PC-3 (cell line): Measurements from ENCODE around the gene VWA3B. TPM values are rescaled to one million over a fixed set of nuclear protein-coding genes. Genes with fewer than 3 reads are reported as not detected.
"Not testable (repeated sequence)": the region's sequence is repeated elsewhere in the genome, so short reads cannot be mapped to it uniquely, and the experiment has no call there.

Source experiments
- ATAC-seq: fragments of 200-7000 bp; cut with Tn5 transposase; 2 replicates; pipeline ENCODE4 v1.9.1; 2020; ENCODE audit warnings: mild to moderate bottlenecking, moderate library complexity
- BruUV-seq: library from RNA; stranded (reverse); fragments of 400-500 nt; replicated peaks from 2 replicates; lab custom pipeline; 2021; lab: Mats Ljungman, UMichigan
- CTCF ChIA-PET: fragments of 300-600 bp; sonication (Branson Sonifier 250); formaldehyde crosslinking; loops from one replicate; lab custom pipeline; 2022; ENCODE audit warnings: antibody characterized with exemption; lab: Charles Lee
- POLR2A ChIA-PET: fragments of 300-600 bp; sonication (Branson Sonifier 250); formaldehyde crosslinking; loops from one replicate; lab custom pipeline; 2022; ENCODE audit warnings: antibody characterized with exemption; ENCODE audit not compliant: unreplicated experiment; lab: Charles Lee
- DNase-seq: peaks from one replicate; pipeline ENCODE4 v3.0.0-alpha.2; 2015
- H2AFZ ChIP-seq: fragments of 300-600 bp; sonication (generic); 2 replicates; pipeline ENCODE4 v1.6.0; 2016; ENCODE audit warnings: antibody characterized with exemption, low read length
- H3F3A ChIP-seq: fragments of 300-600 bp; sonication (generic); one replicate; pipeline ENCODE4 v1.6.0; 2017; ENCODE audit warnings: antibody characterized with exemption, low read length, control low read depth, mild to moderate bottlenecking; ENCODE audit not compliant: unreplicated experiment
- H3K27ac ChIP-seq: fragments of 300-600 bp; sonication (generic); 2 replicates; pipeline ENCODE4 v1.5.1; 2016; ENCODE audit warnings: mild to moderate bottlenecking, low read length
- H3K27me3 ChIP-seq: fragments of 300-600 bp; sonication (generic); 2 replicates; pipeline ENCODE4 v1.6.1; 2016; ENCODE audit warnings: low read length, mixed read lengths
- H3K36me3 ChIP-seq: fragments of 300-600 bp; sonication (generic); 2 replicates; pipeline ENCODE4 v1.6.1; 2016; ENCODE audit warnings: low read depth, mixed run types, low read length, mixed read lengths
- H3K4me1 ChIP-seq: fragments of 300-600 bp; sonication (generic); 2 replicates; pipeline ENCODE4 v1.5.1; 2016; ENCODE audit warnings: low read length; ENCODE audit not compliant: insufficient read depth
- H3K4me2 ChIP-seq: fragments of 300-600 bp; sonication (generic); 2 replicates; pipeline ENCODE4 v1.6.0; 2016; ENCODE audit warnings: low read length
- H3K4me3 ChIP-seq: fragments of 300-600 bp; sonication (generic); 2 replicates; pipeline ENCODE4 v1.5.1; 2016; ENCODE audit warnings: mild to moderate bottlenecking, low read length, mixed read lengths
- H3K79me2 ChIP-seq: fragments of 300-600 bp; sonication (generic); 2 replicates; pipeline ENCODE4 v1.6.1; 2017; ENCODE audit warnings: low read length, mixed read lengths
- H3K9ac ChIP-seq: fragments of 300-600 bp; sonication (generic); 2 replicates; pipeline ENCODE4 v1.6.0; 2016; ENCODE audit warnings: mild to moderate bottlenecking, low read length
- H3K9me2 ChIP-seq: fragments of 300-600 bp; sonication (generic); replicated peaks from 2 replicates; pipeline ENCODE4 v1.6.1; 2016; ENCODE audit warnings: mixed run types, low read length, mixed read lengths
- H3K9me3 ChIP-seq: fragments of 300-600 bp; sonication (generic); 2 replicates; pipeline ENCODE4 v1.6.1; 2016; ENCODE audit warnings: low read length, mixed read lengths
- H4K20me1 ChIP-seq: fragments of 300-600 bp; sonication (generic); 2 replicates; pipeline ENCODE4 v1.6.1; 2016; ENCODE audit warnings: low read length, mixed read lengths
- EZH2 ChIP-seq: fragments of 300-600 bp; sonication (generic); IDR thresholded peaks from one replicate; pipeline ENCODE4 v1.6.1; 2017; ENCODE audit warnings: antibody characterized with exemption, mild to moderate bottlenecking, low read length; ENCODE audit not compliant: unreplicated experiment
- EZH2phosphoT487 ChIP-seq: fragments of 300-600 bp; sonication (generic); IDR thresholded peaks from 2 replicates; pipeline ENCODE4 v1.6.1; 2018; ENCODE audit warnings: mild to moderate bottlenecking, antibody characterized with exemption, low read length, borderline replicate concordance
- intact Hi-C: fragments of 100-400 bp; cut with micrococcal nuclease; formaldehyde crosslinking; loops from 2 replicates; pipeline ENCODE4 v1.9.0; 2023
- total RNA-seq: library from RNA; depleted of rRNA; stranded (reverse); fragments of >200 nt; gene quantifications from 2 replicates; pipeline ENCODE4 v1.2.3, GENCODE V29; 2014
- TF ChIP-seq, protein P1 (sequence below): fragments of 300-600 bp; sonication (generic); conservative IDR thresholded peaks from 2 replicates; pipeline ENCODE4 v1.5.1; 2017; ENCODE audit warnings: antibody characterized with exemption, low read depth, mild to moderate bottlenecking, low read length

The VWA3B gene
- total RNA-seq, 1 experiment from 2014 or later, result not detected

DNA sequence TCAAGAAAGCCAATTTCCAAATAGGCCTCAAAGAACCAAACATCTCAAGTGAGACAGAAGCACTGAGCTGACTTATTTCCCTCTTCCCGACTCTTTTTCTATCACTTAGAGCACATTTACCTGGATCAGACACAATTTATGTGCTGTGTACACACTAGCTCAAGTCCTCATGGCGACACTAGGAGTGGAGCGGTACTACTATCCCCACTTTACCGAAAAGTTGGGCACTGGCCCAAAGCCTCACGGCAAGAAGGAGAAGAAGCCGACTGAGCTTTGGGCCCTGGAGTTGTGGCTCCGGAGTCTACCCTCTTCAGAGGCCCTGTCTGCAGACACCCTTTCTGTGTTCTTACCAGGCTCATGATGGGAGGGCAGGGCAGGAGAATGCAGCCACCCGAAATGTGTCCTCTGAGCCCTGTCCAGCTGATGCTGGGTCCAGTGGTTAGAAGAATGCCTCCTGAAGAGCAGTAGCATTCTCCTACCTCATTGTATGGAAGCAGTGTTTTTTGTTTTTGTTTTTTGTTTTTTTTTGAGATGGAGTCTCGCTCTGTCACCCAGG is 167.6 kb downstream of the VWA3B start:
- Histone ChIP-seq H3K27me3 (no peaks in the 10 kb centered on the region), H3K9ac (no peak overlapping the region), H2AFZ (no peak overlapping the region), H3K4me2 (no peak overlapping the region), H3K79me2 (no peaks in the 10 kb centered on the region), H3F3A (no peaks in the 10 kb centered on the region), H3K36me3 (no peaks in the 10 kb centered on the region), H3K4me1 (no peaks in the 10 kb centered on the region), H3K9me3 (no peaks in the 10 kb centered on the region), H3K27ac (no peak overlapping the region), H3K4me3 (no peak overlapping the region), H4K20me1 (no peaks in the 10 kb centered on the region), H3K9me2 (no peaks in the 10 kb centered on the region)
- BruUV-seq, result no TSS peak
- DNase-seq (no peak), ATAC-seq (no peak)
- intact Hi-C loops, result no loop called here
- POLR2A ChIA-PET, result no interaction called here
- TF ChIP-seq EZH2phosphoT487, result no peak
- no peak for TF ChIP-seq EZH2
- TF ChIP-seq, protein P1, sequence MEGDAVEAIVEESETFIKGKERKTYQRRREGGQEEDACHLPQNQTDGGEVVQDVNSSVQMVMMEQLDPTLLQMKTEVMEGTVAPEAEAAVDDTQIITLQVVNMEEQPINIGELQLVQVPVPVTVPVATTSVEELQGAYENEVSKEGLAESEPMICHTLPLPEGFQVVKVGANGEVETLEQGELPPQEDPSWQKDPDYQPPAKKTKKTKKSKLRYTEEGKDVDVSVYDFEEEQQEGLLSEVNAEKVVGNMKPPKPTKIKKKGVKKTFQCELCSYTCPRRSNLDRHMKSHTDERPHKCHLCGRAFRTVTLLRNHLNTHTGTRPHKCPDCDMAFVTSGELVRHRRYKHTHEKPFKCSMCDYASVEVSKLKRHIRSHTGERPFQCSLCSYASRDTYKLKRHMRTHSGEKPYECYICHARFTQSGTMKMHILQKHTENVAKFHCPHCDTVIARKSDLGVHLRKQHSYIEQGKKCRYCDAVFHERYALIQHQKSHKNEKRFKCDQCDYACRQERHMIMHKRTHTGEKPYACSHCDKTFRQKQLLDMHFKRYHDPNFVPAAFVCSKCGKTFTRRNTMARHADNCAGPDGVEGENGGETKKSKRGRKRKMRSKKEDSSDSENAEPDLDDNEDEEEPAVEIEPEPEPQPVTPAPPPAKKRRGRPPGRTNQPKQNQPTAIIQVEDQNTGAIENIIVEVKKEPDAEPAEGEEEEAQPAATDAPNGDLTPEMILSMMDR, result no peak
- CTCF ChIA-PET, result no interaction called here

DNA sequence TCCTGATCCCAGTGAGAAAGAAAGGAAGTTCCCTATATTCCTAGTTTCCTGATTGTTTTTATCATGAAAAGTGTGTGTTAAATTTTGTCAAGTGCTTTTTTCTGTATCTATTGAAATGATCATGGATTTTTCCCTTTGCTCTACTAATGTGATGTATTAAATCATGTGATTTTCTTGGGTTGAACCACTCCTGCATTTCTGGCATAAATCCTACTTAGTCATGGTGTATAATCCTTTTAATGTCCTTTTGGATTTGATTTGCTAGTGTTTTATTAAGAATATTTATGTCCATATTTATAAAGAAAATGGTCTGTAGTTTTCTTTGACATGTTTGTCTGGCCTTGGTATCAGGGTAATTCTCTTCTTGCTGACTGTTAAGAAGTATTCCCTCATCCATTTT is 171.9 kb downstream of the VWA3B start:
- Histone ChIP-seq H3K4me2 (no peak overlapping the region), H3K9me2 (no peaks in the 10 kb centered on the region), H2AFZ (no peak overlapping the region)

DNA sequence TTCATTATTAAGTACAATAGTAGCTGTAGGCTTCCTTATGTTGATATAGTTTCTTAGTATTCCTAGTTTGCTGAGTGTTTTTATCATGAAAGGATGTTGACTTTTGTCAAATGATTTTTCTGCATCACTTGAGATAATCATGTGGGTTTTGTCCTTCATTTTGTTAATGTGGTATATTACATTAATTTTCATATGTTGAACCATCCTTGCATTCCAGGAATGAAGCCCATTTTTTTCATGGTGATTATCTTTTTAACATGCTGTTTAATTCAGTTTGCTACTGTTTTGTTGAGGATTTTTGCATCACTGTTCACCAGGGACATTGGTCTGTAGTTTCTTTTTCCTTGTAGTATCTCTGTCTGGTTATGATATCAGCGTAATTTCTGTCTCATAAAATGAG is 176.4 kb downstream of the VWA3B start:
- Histone ChIP-seq H3K4me1 (no peaks in the 10 kb centered on the region), H2AFZ (no peak overlapping the region), H3K27me3 (no peaks in the 10 kb centered on the region), H3K27ac (no peak overlapping the region), H3K36me3 (no peaks in the 10 kb centered on the region), H3K9me3 (peaks cover 17% of the 10 kb centered on the region), H3K9me2 (no peaks in the 10 kb centered on the region), H4K20me1 (no peaks in the 10 kb centered on the region), H3K4me3 (no peak overlapping the region), H3K79me2 (no peaks in the 10 kb centered on the region), H3K4me2 (no peak overlapping the region), H3K9ac (no peak overlapping the region), H3F3A (no peaks in the 10 kb centered on the region)
- TF ChIP-seq EZH2phosphoT487 (no peak), EZH2 (no peak)
- TF ChIP-seq, protein P1, result no peak
- BruUV-seq, result no TSS peak
- ChIA-PET POLR2A (no interaction called here), CTCF (no interaction called here)
- ATAC-seq (no peak), DNase-seq (no peak)
- intact Hi-C loops, result no loop called here

More for the DNA sequence above, 171.9 kb downstream of the VWA3B start:
- H3K4me3 ChIP-seq, result no peak overlapping the region
- DNase-seq, result no peak
- TF ChIP-seq EZH2, result no peak
- TF ChIP-seq EZH2phosphoT487, result no peak
- TF ChIP-seq, protein P1, result no peak
- no peak overlapping the region for H3K9ac ChIP-seq
- H3K79me2 ChIP-seq, result no peaks in the 10 kb centered on the region
- no peak overlapping the region for H3K27ac ChIP-seq
- POLR2A ChIA-PET, result no interaction called here
- H3K36me3 ChIP-seq, result no peaks in the 10 kb centered on the region
- CTCF ChIA-PET, result no interaction called here
- intact Hi-C loops, result no loop called here
- H4K20me1 ChIP-seq, result no peaks in the 10 kb centered on the region
- no peaks in the 10 kb centered on the region for H3F3A ChIP-seq
- H3K9me3 ChIP-seq, result peaks cover 17% of the 10 kb centered on the region
- no peaks in the 10 kb centered on the region for H3K4me1 ChIP-seq
- BruUV-seq, result no TSS peak
- H3K27me3 ChIP-seq, result no peaks in the 10 kb centered on the region
- no peak for ATAC-seq

DNA sequence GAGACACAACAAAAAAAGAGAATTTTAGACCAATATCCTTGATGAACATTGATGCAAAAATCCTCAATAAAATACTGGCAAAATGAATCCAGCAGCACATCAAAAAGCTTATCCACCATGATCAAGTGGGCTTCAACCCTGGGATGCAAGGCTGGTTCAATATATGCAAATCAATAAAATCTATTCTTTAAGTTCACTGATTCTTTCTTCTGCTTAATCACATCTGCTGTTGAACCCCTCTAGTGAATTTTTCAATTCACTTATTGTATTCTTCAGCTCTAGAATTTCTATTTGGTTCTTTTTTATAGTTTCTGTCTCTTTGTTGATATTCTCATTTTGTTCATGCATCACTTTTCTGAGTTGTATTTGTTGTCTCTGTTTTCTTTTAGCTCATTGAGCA is 181.3 kb downstream of the VWA3B start:
- BruUV-seq, H3K27me3 ChIP-seq, H3K9ac ChIP-seq, DNase-seq, H4K20me1 ChIP-seq, H2AFZ ChIP-seq, H3K4me2 ChIP-seq, POLR2A ChIA-PET, H3K4me1 ChIP-seq, H3K36me3 ChIP-seq, H3K27ac ChIP-seq, H3K9me3 ChIP-seq, ATAC-seq, H3K4me3 ChIP-seq, H3K79me2 ChIP-seq, H3K9me2 ChIP-seq, CTCF ChIA-PET, H3F3A ChIP-seq: not testable (repeated sequence)
- intact Hi-C loops, result loop anchor here (5.0 kb wide), 1 partner anchor 566 kb away; no protein-coding TSS in a partner anchor
